Stimulated activated CD4-positive, alpha-beta T cell treated with anti-CD3 and anti-CD28 coated beads, Interleukin-15, amount 100 ng/mL, for 48 hours (primary cell): ENCODE measurements around the gene SCG3.

Experiments used
- DNase-seq, 2 donors: peaks; one replicate each; pipeline ENCODE4 v3.0.0-alpha.2; 2020; ENCODE audit warnings: low read depth in 2 of 2

The SCG3 gene

DNA sequence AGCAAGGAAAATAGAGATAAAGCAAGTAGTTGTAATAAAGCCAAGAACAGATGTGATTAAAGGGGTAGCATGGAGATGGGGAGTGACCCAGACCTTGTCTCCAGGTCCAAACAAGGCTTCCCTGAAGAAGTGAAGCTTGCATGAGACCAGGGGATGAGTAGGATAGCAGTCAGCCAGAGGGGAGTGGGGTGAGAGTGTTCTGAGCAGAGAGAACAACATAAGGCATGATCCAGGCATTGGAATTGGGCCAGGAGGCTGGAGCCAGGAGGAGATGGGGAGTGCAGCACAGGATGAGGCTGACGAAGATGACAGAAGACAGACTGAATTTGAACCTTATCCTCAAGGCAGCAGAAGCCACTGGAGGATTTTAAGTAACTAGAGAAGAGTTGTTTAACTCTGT, 77.3 kb downstream of the SCG3 start:
- DNase-seq, result no peak

- DNase-seq, result no peak
These were observed 78.3 kb downstream of the SCG3 start for GRCh38 chr15:51759557-51760070.

- DNase-seq, result no peak
These were observed 79.5 kb downstream of the SCG3 start for GRCh38 chr15:51760805-51761204.

GRCh38 chr15:51765751-51766150, 84.4 kb downstream of the SCG3 start:
- no peak for DNase-seq

GRCh38 chr15:51766341-51766740, 85.0 kb downstream of the SCG3 start:
- DNase-seq, result no peak

DNA sequence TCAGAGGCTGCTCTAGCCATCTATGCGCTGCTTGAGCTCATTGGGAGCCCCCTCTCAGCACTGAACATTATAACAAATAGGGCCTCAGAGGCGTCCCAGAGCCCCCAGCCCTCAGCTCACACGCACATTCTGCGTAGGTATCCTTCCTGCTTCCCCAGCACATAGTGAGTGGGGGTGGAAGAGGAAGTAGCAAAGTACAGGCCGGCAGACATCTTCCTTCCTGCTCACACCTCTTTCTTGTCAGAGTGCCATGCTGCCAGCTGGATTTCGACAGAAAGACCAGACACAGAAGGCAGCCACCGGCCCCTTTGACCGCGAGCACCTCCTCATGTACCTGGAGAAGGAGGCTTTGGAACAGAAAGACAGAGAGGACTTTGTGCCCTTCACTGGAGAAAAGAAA, 86.7 kb downstream of the SCG3 start:
- no peak for DNase-seq
